ENCODE measurements around the gene ALAS1.
"Not testable (repeated sequence)": the region's sequence is repeated elsewhere in the genome, so short reads cannot be mapped to it uniquely, and the experiment has no call there.

Gene ALAS1

GRCh38 chr3:52197842-52198625 is at the start of gene ALAS1:
TSS of gene ALAS1 (plus strand) at chr3:52198160. CDS start at chr3:52199242, 1,082 bp downstream.
- DNase-seq (ENCODE audit: low spot score), result peak; percentile 90

GRCh38 chr3:52149021-52149420 is 48.9 kb upstream of the ALAS1 start:
- no peak for DNase-seq (ENCODE audit: low spot score)

- no peak for DNase-seq (ENCODE audit: low spot score)
Observed at GRCh38 chr3:52149726-52150125, 48.2 kb upstream of the ALAS1 start.

GRCh38 chr3:52150357-52150756 is 47.6 kb upstream of the ALAS1 start:
- DNase-seq (ENCODE audit: low spot score), result no peak

- no peak for DNase-seq (ENCODE audit: low spot score)
Observed at GRCh38 chr3:52150860-52151259, 47.1 kb upstream of the ALAS1 start.

- not testable (repeated sequence) for DNase-seq (ENCODE audit: low spot score)
Observed at GRCh38 chr3:52151991-52152390, 46.0 kb upstream of the ALAS1 start.

- no peak for DNase-seq (ENCODE audit: low spot score)
Observed at GRCh38 chr3:52153389-52154096, 44.4 kb upstream of the ALAS1 start.

GRCh38 chr3:52154135-52155094 is 43.5 kb upstream of the ALAS1 start, which contains the start of gene POC1A:
TSS of gene POC1A (minus strand) at chr3:52154423. CDS start at chr3:52154372, 51 bp downstream.
- DNase-seq (ENCODE audit: low spot score), result peak; percentile 86

- no peak for DNase-seq (ENCODE audit: low spot score)
Observed at GRCh38 chr3:52155912-52156311, 42.0 kb upstream of the ALAS1 start.

- no peak for DNase-seq (ENCODE audit: low spot score)
Observed at GRCh38 chr3:52159503-52159902, 38.5 kb upstream of the ALAS1 start.

GRCh38 chr3:52162250-52162872 is 35.6 kb upstream of the ALAS1 start:
- no peak for DNase-seq (ENCODE audit: low spot score)

- no peak for DNase-seq (ENCODE audit: low spot score)
Observed at GRCh38 chr3:52167240-52167639, 30.7 kb upstream of the ALAS1 start.

- DNase-seq (ENCODE audit: low spot score), result not testable (repeated sequence)
Observed at GRCh38 chr3:52170217-52170616, 27.7 kb upstream of the ALAS1 start.

- DNase-seq (ENCODE audit: low spot score), result no peak
Observed at GRCh38 chr3:52171514-52172261, 26.3 kb upstream of the ALAS1 start.

GRCh38 chr3:52172262-52172757 is 25.6 kb upstream of the ALAS1 start:
- no peak for DNase-seq (ENCODE audit: low spot score)

- DNase-seq (ENCODE audit: low spot score), result no peak
Observed at GRCh38 chr3:52173101-52173500, 24.9 kb upstream of the ALAS1 start.

- DNase-seq (ENCODE audit: low spot score), result no peak
Observed at GRCh38 chr3:52174896-52175295, 23.1 kb upstream of the ALAS1 start.

GRCh38 chr3:52175416-52176179 is 22.4 kb upstream of the ALAS1 start:
- no peak for DNase-seq (ENCODE audit: low spot score)

- DNase-seq (ENCODE audit: low spot score), result no peak
Observed at GRCh38 chr3:52176180-52176752, 21.7 kb upstream of the ALAS1 start.

Data from HuH-7.5 (cell line).